Measurements from ENCODE around the gene BTBD2. TPM values are rescaled to one million over a fixed set of nuclear protein-coding genes. Genes with fewer than 3 reads are reported as not detected.

Gene BTBD2
- total and polyA plus RNA-seq, 10 of the 15 experiments (the other 5 are each of a cell fraction or from before 2014, with no cell fraction given), result 0.13 to 66.2 (median 10.4) TPM

- TF ChIP-seq CTCF (IDR thresholded peaks at IDR 0.05 in 2 of 3, conservative IDR thresholded peaks at IDR 0.05 in 1 of 3; ENCODE audit: control insufficient read depth in 2 of 3, extremely low read depth in 1 of 3, insufficient read depth in 1 of 3, low read depth in 3 of 3, low read length in 3 of 3), result peak in 2 of 3 experiments; percentile 33 to 38; a peak in 3 of 6 replicates
- TF ChIP-seq SIN3A (IDR thresholded peaks at IDR 0.05; ENCODE audit: low read depth, low read length), result no peak
- TF ChIP-seq POLR2AphosphoS2 (IDR thresholded peaks at IDR 0.05; ENCODE audit: low read depth, low read length), result peak; percentile 52; the same call in 1 of the 2 replicates
- TF ChIP-seq EGR1 (IDR thresholded peaks at IDR 0.05; ENCODE audit: borderline replicate concordance in 1 of 2, low read depth in 2 of 2, low read length in 2 of 2), result no peak
- peak; percentile 44 for TF ChIP-seq POLR2AphosphoS5 (IDR thresholded peaks at IDR 0.05; ENCODE audit: low read length)
- no peak for TF ChIP-seq CEBPB (IDR thresholded peaks at IDR 0.05; ENCODE audit: borderline replicate concordance in 1 of 2, low read depth in 2 of 2, low read length in 2 of 2)
- no peak for TF ChIP-seq FOXK2 (IDR thresholded peaks at IDR 0.05)
- no peak for TF ChIP-seq ZSCAN29 (IDR thresholded peaks at IDR 0.05)
- TF ChIP-seq HDGF (IDR thresholded peaks at IDR 0.05), result no peak
- no peak for TF ChIP-seq GATAD2B (conservative IDR thresholded peaks at IDR 0.05; ENCODE audit: low read depth)
- TF ChIP-seq NR2C2 (IDR thresholded peaks at IDR 0.05; ENCODE audit: borderline replicate concordance, control insufficient read depth, insufficient read length, low read depth), result no peak
- TF ChIP-seq TCF12 (IDR thresholded peaks at IDR 0.05; ENCODE audit: low read depth, low read length), result no peak
- no peak for TF ChIP-seq CHD4 (IDR thresholded peaks at IDR 0.05)
- TF ChIP-seq EZH2 (IDR thresholded peaks at IDR 0.05; ENCODE audit: borderline replicate concordance, control insufficient read depth, low read depth, low read length), result no peak
- TF ChIP-seq RBBP5 (conservative IDR thresholded peaks at IDR 0.05), result no peak
- TF ChIP-seq SIX5 (IDR thresholded peaks at IDR 0.05; ENCODE audit: low read depth, low read length, severe bottlenecking), result no peak
- 0 out of 2 replicates have a peak, but pooled peaks have one; percentile 6 for TF ChIP-seq RELB (IDR thresholded peaks at IDR 0.05; ENCODE audit: low read depth)
- no peak for TF ChIP-seq NR2F1 (conservative IDR thresholded peaks at IDR 0.05)
- TF ChIP-seq BHLHE40 (IDR thresholded peaks at IDR 0.05; ENCODE audit: borderline replicate concordance in 1 of 2, low read depth in 2 of 2, low read length in 1 of 2), result 0 out of 4 replicates have a peak, but pooled peaks of 1 of the 2 experiments have one; percentile 9
- TF ChIP-seq USF1 (IDR thresholded peaks at IDR 0.05; ENCODE audit: borderline replicate concordance, extremely low read length, insufficient read depth, low read depth, low read length), result no peak
- peak; percentile 6; the same call in 1 of the 2 replicates for TF ChIP-seq POLR2A (IDR thresholded peaks at IDR 0.05; ENCODE audit: low read depth, low read length)
- TF ChIP-seq NKRF (conservative IDR thresholded peaks at IDR 0.05), result no peak
- no peak for TF ChIP-seq MAX (IDR thresholded peaks at IDR 0.05; ENCODE audit: low read depth, low read length)
These were observed 31.5 kb upstream of the BTBD2 start (continued) for GRCh38 chr19:2047076-2047448.
